GM18520 (cell line): ENCODE results near the gene RBM15.

Experiments
- ATAC-seq: cut with Tn5 transposase; IDR thresholded peaks from one replicate; pipeline ENCODE4 v1.9.1; 2021; ENCODE audit not compliant: unreplicated experiment

Gene RBM15

GRCh38 chr1:110321045-110321444, 18.1 kb upstream of the RBM15 start:
- no peak for ATAC-seq

- ATAC-seq = no peak
These were observed 17.3 kb upstream of the RBM15 start for GRCh38 chr1:110321846-110322245.

GRCh38 chr1:110324667-110325066, 14.5 kb upstream of the RBM15 start:
- no peak for ATAC-seq

- no peak for ATAC-seq
These were observed 12.4 kb upstream of the RBM15 start for GRCh38 chr1:110326826-110327225.

GRCh38 chr1:110328274-110328673, 10.9 kb upstream of the RBM15 start:
- no peak for ATAC-seq

GRCh38 chr1:110328700-110329099, 10.5 kb upstream of the RBM15 start:
- no peak for ATAC-seq

GRCh38 chr1:110335265-110335664, 3.9 kb upstream of the RBM15 start:
- ATAC-seq = no peak

GRCh38 chr1:110336300-110337039, 2.7 kb upstream of the RBM15 start:
- no peak for ATAC-seq

- no peak for ATAC-seq
These were observed 1.4 kb upstream of the RBM15 start for GRCh38 chr1:110337704-110338308.

GRCh38 chr1:110338309-110338885, 780 bp upstream of the RBM15 start:
- peak; percentile 47 for ATAC-seq

- no peak for ATAC-seq
These were observed 430 bp downstream of the RBM15 start for GRCh38 chr1:110339407-110340206.

- ATAC-seq = no peak
These were observed 961 bp downstream of the RBM15 start for GRCh38 chr1:110340207-110340468.

GRCh38 chr1:110341146-110341871, 2.1 kb downstream of the RBM15 start:
- ATAC-seq = no peak

GRCh38 chr1:110341872-110342331, 2.7 kb downstream of the RBM15 start:
- ATAC-seq = no peak

- ATAC-seq = no peak
These were observed 4.1 kb downstream of the RBM15 start for GRCh38 chr1:110343249-110343648.

- ATAC-seq = no peak
These were observed 5.0 kb downstream of the RBM15 start for GRCh38 chr1:110344152-110344551.

GRCh38 chr1:110345480-110345879, 6.3 kb downstream of the RBM15 start:
- ATAC-seq = no peak

- ATAC-seq = no peak
These were observed 7.5 kb downstream of the RBM15 start for GRCh38 chr1:110346690-110347089.

GRCh38 chr1:110347182-110347893, 8.2 kb downstream of the RBM15 start:
- no peak for ATAC-seq

- no peak for ATAC-seq
These were observed 8.9 kb downstream of the RBM15 start for GRCh38 chr1:110348050-110348449.
